HG03066 (cell line): ENCODE results near the gene CAMTA1.

ENCODE experiments used
- ATAC-seq: cut with Tn5 transposase; IDR thresholded peaks from one replicate; pipeline ENCODE4 v1.9.1; 2021; ENCODE audit warnings: low read depth; ENCODE audit not compliant: unreplicated experiment

The CAMTA1 gene

DNA sequence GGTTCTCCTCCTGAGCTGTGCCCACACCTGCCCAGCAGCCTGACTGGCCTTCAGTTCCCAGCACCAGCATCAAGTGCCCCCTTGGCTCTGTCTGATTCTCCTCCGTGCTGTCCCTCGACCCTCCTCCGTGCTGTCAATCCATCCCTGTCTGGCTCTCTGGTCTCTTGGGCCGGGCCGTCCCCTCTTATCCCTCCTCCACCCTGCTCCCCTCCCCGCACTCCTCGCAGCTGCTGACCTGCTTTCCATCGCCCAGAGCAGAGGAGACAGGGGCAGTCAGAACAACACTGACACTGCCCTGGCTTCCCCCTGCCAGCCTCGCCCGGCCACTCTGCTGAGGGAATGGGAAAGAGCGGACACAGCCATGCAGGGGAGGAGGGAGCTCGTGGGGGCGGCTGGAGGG, 267.4 kb downstream of the CAMTA1 start:
- ATAC-seq, result no peak

DNA sequence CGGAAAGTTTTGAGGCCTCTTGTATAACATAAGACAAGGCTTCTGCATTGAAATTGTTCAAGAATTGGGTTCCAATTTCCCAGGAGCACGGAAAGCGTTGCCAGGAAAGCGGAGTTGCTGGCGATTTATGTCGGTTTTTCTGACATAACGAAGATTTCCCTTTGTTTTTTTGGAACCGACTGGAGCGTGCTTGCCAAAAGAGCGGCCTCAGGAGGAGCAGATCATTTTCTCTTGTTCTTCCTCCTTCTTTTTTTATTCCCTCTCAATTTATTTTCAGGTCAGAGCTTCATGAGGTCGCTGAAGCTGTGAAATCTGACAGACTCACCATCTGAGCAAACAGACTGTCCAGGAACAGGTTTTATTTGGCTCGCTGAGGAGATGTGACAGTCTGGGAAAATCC, 275.5 kb downstream of the CAMTA1 start:
- no peak for ATAC-seq

DNA sequence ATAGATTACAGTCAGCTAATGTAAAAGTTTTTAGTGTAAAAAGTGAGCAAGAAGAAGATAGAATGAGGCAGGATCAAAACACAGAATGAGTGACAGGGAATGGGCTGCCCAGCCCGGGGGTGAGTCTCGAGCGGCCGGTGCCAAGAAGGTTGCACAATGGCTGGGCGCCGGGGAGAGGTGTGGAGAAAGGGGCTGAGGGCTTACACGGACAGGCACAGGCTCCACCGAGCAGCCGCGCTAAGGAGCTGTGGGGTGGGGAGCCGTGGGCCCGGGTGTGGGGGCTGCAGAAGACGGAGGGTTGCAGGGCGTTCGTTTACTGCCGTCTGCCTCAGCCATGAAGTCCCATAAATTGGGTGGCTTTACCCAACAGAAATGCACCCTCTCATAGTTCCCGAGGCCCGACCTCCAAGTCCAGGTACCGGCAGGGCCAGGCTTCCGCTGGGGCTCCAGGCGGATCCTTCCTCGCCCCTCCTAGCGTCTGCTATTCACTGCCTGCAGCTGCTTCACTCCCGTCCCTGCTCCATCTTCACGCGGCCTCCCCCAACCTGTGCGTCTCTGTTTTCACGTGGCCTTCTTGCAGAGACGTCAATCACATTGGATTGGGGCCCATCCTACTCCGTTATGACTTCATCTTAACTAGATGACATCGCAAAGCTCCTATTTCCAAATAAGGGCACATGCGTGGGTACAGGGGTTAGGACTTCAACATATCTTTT, 277.2 kb downstream of the CAMTA1 start:
- ATAC-seq, result no peak

DNA sequence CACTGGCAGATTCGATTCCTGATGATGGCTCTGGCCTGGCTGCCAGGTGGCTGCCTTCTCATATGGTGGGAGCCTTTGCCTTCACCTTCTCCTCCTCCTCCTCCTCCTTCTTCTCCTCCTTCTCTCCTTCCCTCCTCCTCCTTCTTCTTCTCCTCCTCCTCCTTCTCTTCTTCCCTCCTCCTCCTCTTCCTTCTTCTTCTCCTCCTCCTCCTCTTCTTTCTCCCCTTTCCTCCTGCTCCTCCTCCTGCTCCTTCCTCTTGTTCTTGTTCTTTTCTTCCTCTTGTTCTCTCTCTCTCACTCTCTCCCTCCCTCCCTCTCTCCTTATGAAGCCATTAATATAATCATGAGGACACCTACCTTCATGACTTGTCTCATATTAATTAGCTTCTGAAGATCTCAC, 278.7 kb downstream of the CAMTA1 start:
- ATAC-seq, result no peak

DNA sequence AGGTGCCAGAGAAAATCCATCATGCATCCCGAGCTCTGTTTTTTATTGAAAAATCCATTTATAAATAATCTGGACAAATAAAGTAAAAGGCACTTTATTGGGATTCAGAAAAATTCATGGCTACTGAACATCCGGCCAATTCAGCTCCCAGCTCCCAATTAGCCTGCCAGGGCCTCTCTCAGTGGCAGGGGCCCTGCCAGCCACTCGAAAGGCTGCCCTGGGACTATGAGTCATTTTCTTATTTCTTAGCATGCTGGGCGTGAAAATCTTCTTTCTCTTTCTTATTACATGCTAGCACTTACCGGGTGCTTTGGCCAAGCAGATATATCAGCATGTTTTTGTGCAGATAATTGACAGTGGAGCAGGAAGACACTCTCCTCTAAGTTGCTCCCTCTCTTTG, 283.3 kb downstream of the CAMTA1 start:
- no peak for ATAC-seq

DNA sequence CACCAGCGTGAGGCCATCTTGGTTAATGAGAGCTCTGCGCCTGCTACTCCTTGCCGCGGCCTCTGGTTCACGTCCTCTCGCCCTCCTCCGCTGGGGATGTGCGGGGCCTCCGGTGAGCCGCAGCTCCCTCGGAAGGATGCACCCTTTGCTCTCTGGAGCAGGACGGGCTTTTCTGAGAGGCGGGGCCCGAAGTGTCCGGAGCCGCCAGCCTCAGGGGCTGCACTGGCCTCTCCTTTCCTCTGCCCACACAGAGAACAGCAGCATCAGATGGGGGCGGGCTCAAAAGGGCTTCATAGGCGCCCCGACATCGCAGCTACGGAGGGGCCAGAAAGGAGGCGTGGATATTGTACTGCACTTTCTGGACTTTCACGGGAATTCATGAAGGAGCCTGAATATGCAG, 284.7 kb downstream of the CAMTA1 start:
- no peak for ATAC-seq

DNA sequence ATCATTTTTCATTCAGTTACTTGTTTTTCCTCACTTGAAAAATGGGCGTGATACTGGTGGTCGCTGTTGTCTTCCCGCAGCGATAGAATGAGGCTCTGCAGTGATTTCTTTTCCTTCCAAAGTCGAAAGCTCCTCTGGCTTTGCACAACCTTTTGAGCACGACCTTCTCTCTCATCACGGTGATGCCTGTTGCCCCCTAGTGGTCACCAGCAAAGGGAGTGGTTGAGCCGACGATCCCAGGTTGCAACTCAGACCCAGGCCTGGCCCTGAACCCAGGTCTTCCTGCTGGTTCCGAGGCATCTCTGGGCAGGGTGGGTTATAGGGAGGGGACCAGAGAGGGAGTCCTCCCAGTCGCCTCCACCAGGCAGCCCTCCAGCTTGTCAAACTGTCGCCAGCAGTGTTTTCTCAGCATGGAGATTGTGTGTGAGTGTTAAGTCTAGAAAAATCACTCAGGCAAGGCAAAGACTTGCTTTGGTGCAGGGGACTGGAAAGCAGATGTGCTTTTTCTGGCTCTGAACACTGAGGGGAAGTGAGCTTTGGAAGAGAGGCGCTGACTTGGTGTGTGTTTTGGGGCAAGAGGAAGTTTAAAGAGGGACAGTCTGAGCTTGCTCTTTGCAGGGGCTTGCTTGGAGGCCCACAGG, 285.3 kb downstream of the CAMTA1 start:
- ATAC-seq, result no peak

DNA sequence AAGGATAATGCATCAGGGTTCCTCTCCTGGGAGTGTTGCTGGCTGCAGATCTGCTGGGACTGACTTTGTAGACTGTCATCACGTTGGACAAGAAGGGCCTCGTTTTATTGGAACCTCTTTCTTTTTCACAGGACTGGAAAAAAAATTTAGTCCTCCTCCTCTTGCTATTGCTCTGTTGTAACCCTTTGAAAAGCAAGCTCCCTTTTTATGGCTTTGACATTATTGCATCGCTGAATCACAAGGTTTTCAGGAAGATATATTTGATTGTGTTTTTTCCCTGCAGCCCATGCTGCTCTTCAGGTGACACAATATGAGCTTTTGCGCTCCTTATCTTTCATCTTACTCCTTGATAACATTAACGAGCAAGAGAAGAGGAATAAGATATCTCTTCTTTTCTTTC, 290.9 kb downstream of the CAMTA1 start:
- no peak for ATAC-seq

DNA sequence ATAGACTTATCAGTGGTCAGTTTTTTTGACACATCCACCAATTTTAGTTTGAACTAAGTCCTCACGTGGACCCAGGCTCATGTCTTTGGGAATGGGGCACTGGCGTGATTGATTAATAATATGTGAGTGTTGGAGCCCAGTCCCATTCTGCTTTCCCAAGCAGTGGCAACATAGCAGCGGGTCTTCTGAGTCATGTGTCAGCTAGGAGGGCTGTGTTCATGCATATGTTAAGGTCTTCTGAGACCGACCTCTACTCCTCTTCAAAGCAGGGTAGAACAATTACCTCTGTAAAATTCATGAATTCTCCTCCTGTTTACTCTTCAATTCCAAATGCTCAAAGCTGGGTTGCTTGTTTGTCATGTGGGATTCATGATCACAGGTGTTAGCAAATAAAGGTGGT, 291.3 kb downstream of the CAMTA1 start:
- no peak for ATAC-seq

DNA sequence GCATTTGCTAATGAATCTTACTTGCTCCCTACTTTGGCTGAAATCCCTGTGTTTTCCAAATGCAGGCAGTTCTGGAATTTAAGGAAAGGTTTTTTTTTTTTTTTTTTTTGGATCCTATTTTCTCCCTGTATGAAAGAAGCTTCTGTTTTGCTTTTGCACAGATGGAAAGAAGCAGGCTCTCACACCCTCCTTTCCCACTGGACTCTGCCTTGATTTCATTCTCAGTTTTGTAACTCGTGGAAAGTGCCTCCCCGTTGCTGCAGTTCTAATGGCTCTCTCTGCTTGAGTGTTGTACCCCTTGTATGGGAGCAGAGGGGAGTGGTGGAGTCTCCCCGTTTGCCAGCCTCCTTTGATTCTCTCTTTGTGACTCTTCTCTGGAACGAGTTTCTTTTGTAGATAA, 291.9 kb downstream of the CAMTA1 start:
- ATAC-seq, result no peak

DNA sequence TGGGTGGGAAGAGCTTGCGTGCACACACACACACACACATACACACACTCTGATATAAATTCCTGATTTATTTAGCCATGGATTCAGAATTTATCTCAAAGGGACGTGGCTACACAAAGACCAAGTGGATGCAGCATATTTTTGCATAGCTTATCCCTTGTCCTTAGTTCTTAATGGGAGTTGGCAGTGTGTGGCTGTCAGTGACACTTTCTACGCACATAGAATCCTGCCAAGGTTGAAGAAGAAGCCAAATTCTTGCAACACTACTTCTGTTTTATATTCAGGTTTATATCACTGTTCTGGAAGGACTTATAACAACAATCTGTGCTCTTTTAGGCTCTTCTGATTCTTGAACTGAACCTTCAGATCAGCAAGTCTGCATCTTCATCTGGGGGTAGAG, 292.7 kb downstream of the CAMTA1 start:
- no peak for ATAC-seq

DNA sequence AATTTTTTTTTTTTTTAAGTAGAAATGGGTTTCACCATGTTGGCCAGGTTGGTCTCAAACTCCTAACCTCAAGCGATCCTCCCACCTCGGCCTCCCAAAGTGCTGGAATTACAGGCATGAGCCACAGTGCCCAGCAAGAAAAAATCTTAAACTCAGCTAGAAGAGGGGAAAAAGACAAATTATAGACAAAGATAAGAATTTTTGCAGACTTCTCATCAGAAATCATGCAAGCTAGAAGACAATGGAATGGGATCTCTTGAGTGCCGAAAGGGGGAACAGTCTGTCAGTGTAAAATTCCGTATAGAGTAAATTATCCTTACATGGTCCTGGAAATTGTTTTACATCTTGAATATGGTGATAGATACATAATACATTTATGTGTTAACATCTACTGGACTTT, 294.4 kb downstream of the CAMTA1 start:
- ATAC-seq, result no peak

DNA sequence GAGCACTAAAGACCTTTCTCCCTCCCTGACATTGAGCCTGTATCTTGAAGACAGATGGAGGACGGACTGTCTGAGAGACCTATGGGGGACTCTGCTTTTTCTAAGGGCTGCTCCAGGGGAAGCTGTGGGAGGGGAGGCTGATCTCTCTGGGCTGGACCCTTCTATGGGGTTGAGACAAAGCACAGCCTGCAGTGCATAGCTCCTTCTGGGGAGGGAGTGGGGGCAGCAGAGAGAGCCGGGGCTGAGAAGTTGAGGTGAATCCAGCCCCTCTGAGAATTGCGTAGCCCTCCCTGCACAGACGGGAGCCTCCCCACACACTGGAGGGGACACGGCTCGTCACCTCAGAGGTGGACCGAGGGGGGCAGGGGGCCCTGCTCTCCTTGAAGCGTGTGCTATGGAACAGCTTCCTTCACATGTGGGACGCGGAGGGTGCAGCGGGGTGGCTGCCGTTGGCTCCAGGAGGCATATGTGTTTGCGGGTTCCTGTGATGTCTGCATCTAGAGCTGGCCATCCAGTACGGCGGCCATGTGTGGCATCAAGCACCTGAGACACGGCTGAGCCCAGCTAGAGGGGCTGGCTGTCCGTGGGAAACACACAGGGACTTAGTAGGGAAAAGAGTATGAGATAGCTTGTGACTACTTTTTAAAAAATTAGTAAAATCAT, 299.1 kb downstream of the CAMTA1 start:
- no peak for ATAC-seq

DNA sequence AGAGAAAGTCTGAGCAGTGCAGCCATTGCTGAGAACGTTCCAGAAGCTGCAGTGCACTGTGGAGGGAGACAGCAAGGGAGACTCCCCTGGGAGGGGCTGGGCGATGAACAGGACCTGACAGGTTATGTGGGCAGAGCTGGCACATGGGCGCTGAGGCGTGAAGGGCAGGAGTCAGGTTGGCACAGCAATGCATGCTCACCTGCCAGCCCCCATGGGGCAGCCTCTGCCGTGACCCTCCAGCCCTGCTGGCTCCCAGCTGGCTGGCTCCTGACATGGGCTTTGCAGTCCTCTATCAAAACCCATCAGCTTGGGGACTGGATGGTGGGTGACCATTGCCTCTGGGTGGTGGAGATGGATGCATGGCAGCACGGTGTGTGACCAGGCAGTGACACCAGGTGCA, 300.3 kb downstream of the CAMTA1 start:
- no peak for ATAC-seq

DNA sequence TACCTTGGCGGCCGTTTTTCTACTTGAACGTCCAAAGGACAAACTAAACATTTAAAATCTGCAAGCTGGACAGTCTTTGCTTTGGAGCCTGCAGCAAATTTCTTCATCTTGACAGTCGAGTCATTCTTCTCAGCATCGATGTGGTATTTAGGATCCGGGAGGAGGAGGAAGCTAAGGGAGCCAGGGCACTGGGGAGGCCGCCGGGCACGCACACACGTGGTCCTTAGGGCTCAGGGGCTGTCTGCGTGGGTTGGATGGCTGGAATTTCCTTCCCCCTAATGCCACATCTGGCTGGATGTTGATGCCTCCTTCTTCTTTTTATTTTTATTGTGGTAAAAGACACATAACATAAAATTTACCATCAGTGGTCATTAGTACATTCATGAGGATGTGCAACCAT, 300.9 kb downstream of the CAMTA1 start:
- ATAC-seq, result no peak

DNA sequence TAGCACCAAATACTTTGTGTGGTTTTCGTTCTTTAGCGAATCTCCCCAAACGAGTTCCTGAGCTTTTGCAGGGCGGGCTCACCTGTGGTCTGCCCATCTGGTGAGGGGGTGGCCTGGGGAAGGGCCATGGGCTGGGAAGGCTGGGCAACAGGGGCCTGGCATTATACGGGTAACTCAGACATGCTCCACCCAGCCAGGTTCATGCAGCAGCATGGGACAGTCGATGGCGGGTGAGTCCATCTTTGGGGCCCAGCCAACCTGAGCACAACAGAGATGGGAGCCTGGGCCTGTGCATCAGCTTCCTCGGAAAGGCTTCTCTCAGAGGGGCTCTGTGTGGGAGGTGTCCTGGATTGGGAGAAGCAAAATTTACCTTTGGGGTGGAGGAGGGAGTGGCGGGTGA, 302.6 kb downstream of the CAMTA1 start:
- ATAC-seq, result no peak

DNA sequence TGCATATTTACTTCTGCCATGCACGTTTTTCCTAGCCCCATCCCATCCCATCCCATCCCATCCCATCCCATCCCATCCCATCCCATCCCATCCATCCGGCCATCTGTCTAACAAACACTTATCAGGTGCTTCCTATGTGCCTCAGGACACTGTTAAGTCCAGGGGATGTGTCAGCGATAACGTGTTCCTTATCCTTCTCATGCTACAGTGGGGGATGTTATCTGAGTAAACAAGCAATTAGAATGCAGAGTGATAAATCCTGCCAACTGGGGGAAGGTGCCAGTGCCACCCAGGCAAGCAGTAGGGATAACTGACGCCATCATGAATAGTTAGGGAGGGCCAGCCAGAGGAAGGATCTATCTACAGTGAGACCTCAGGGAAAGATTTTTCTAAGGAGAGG, 304.2 kb downstream of the CAMTA1 start:
- no peak for ATAC-seq

DNA sequence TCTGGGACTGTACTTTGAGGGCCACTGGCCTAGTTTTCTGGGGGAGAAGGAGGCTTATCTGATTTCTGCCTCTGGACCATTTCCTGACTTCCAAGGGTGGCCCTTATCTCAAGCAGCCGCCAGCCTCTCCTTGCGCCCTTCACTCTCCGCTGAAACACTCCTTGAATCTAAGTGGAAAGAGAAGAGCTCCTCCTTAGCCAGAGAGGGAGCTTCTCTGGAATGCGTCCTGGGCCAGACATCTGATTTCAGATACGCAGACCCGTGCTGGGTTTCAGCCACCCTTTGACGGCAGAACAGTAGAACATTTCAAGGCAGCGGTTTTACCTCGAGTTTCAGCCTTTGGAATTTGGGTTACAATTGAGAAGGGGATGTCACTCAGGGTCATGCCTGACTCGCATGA, 308.0 kb downstream of the CAMTA1 start:
- ATAC-seq, result no peak

DNA sequence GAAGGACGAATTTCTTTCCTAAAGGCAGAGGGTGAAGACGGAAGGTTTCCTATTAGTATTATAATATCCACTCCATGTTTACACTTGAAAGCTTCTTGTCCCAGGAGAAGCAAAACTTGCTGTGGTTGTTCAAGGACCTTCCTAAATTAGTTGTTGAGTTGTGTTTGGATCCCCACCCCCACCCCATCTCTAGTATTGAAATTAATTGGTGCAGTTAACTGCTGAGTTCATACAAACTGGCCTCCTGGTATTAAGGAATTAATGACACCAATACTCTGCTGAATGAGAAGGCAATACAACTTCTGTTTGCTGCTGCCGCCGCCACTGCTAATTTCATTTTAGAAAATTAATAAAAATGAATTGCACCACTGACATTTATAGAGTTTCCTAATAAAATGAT, 308.8 kb downstream of the CAMTA1 start:
- ATAC-seq, result no peak

DNA sequence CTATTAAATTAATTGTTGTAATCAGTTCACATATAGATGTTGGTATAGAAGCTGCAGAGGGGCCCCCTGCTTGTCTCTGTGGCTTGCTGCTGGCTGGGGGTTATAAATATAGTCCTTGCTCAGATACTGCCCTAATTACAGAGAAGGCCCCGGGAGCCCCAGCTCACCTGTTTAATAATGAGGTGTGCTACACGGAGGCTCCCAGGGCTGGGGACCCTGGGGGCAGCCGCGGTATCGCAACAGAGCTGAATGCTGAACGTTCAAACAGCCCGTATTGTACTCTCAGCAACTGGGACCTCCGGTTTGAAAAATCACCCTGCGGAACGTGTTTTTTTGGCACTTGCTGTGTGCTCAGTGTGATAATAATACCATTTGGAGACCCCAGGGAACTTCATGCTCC, 309.3 kb downstream of the CAMTA1 start:
- ATAC-seq, result no peak

DNA sequence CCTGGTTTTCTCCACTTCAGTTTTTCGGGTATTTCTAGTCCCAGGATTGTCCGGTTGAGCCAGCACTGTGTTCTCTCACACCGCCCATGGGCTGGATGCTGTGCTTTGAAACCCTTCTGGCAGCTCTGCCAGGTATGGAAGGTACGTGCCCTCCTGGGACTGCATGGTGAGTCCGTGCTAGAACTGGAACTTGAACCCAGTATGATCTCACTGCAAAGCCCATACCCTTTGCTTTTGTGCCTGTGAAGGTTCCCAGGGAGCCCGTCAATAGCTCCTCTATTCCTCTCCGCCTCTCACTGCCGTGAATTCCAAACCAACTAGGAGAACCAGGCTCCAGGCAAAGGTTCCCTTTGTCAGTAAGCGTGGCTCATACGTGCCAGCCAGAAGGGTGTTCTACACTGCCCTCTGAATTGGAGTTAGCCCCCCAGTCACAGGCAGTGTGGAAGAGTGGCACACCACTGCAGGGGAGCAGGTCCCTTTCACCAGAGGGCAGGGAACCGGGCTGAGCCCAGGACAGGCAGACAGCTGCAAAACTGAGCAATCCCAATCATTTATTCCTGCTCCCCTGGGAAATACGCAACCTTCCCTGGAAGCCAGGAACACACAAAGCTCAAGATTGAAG, 310.2 kb downstream of the CAMTA1 start:
- ATAC-seq, result no peak
